ENCODE measurements around the gene VPS25.
"Not testable (repeated sequence)": the region's sequence is repeated elsewhere in the genome, so short reads cannot be mapped to it uniquely, and the experiment has no call there.

VPS25 gene

GRCh38 chr17:42773290-42774035 lies at the start of gene VPS25:
TSS of gene VPS25 (plus strand) at chr17:42773449. CDS start at chr17:42773476, 27 bp downstream.
- DNase-seq, result peak in 57 of 58 donors; percentile 26 to 91 (median 69)

GRCh38 chr17:42723636-42724035 lies 49.6 kb upstream of the VPS25 start:
- no peak for DNase-seq

GRCh38 chr17:42725143-42725542 lies 48.1 kb upstream of the VPS25 start:
- no peak for DNase-seq

GRCh38 chr17:42740699-42741098 lies 32.5 kb upstream of the VPS25 start:
- DNase-seq, result no peak

GRCh38 chr17:42742916-42743315 lies 30.3 kb upstream of the VPS25 start:
- DNase-seq, result not testable (repeated sequence)

GRCh38 chr17:42743595-42744282 lies 29.5 kb upstream of the VPS25 start:
- no peak for DNase-seq

GRCh38 chr17:42744283-42744805 lies 28.9 kb upstream of the VPS25 start:
- DNase-seq, result peak in 37 of 58 donors; percentile 19 to 90 (median 69)

- DNase-seq, result peak; percentile 9 to 94 (median 84)
Measured at GRCh38 chr17:42744806-42745617, 28.2 kb upstream of the VPS25 start, which contains the start of gene EZH1. TSS of gene EZH1 (minus strand) at chr17:42745040. CDS start at chr17:42728941, 16,099 bp downstream.

- no peak for DNase-seq
Measured at GRCh38 chr17:42748202-42748907, 24.9 kb upstream of the VPS25 start.

GRCh38 chr17:42748908-42749798 lies 24.1 kb upstream of the VPS25 start:
- peak in 5 of 58 donors; percentile 8 to 14 (median 9) for DNase-seq

GRCh38 chr17:42750739-42751344 lies 22.4 kb upstream of the VPS25 start:
- no peak for DNase-seq

GRCh38 chr17:42751628-42752027 lies 21.6 kb upstream of the VPS25 start:
- DNase-seq, result no peak

- no peak for DNase-seq
Measured at GRCh38 chr17:42754782-42755181, 18.5 kb upstream of the VPS25 start.

GRCh38 chr17:42759982-42760651 lies 13.1 kb upstream of the VPS25 start:
- no peak for DNase-seq

GRCh38 chr17:42760652-42761581 lies 12.3 kb upstream of the VPS25 start, which contains the start of gene RAMP2:
TSS of gene RAMP2 (plus strand) at chr17:42761227. CDS start at chr17:42761262, 35 bp downstream.
- DNase-seq, result peak in 1 of 58 donors; percentile 25

- no peak for DNase-seq
Measured at GRCh38 chr17:42761638-42762037, 11.6 kb upstream of the VPS25 start.

GRCh38 chr17:42766124-42766523 lies 7.1 kb upstream of the VPS25 start:
- DNase-seq, result no peak
